SK-N-MC (cell line): ENCODE measurements around the gene KIF1A.

Source experiments
- EZH2 ChIP-seq: fragments of 200-600 bp; sonication (generic); IDR thresholded peaks from one replicate; pipeline ENCODE4 v1.6.1; 2017; ENCODE audit warnings: antibody characterized with exemption
- POLR2AphosphoS5 ChIP-seq: IDR thresholded peaks from 2 replicates; pipeline ENCODE4 v1.6.1; 2012; ENCODE audit warnings: mild to moderate bottlenecking, low read depth, low read length, borderline replicate concordance

GRCh38 chr2:240711296-240711695 is 108.7 kb downstream of the KIF1A start:
- TF ChIP-seq EZH2 (no peak), POLR2AphosphoS5 (no peak)
